ENCODE data around the gene TMEM92.

GRCh38 chr17:50268743-50269275 is 5.5 kb upstream of the TMEM92 start:
- no peak for TF ChIP-seq POLR2A (IDR thresholded peaks at IDR 0.05; ENCODE audit: low read length)
- TF ChIP-seq GATA1 (IDR thresholded peaks at IDR 0.05; ENCODE audit: low read depth, low read length): no peak
